ENCODE results near the gene FFAR2.

GRCh38 chr19:35493971-35494370, 45.9 kb downstream of the FFAR2 start:
- TF ChIP-seq TAF1 (IDR thresholded peaks at IDR 0.05; ENCODE audit: low read depth): no peak
- no peak for TF ChIP-seq FOXM1 (IDR thresholded peaks at IDR 0.05; ENCODE audit: borderline replicate concordance, low read depth)
- no peak for TF ChIP-seq REST (IDR thresholded peaks at IDR 0.05; ENCODE audit: low read depth)
- no peak for TF ChIP-seq TEAD4 (IDR thresholded peaks at IDR 0.05)
- no peak for TF ChIP-seq RAD21 (IDR thresholded peaks at IDR 0.05; ENCODE audit: low read depth)
- no peak for TF ChIP-seq EP300 (IDR thresholded peaks at IDR 0.05; ENCODE audit: borderline replicate concordance)
- TF ChIP-seq MAX (IDR thresholded peaks at IDR 0.05): no peak
- TF ChIP-seq ZBTB7A (IDR thresholded peaks at IDR 0.05; ENCODE audit: low read depth): no peak
- TF ChIP-seq EGR1 (IDR thresholded peaks at IDR 0.05): no peak
- no peak for TF ChIP-seq CEBPB (IDR thresholded peaks at IDR 0.05)
- no peak for TF ChIP-seq YY1 (IDR thresholded peaks at IDR 0.05; ENCODE audit: low read depth)
